B cell (primary cell): ENCODE results near the gene IRGC. TPM values are rescaled to one million over a fixed set of nuclear protein-coding genes. Genes with fewer than 3 reads are reported as not detected.

Source experiments
- ATAC-seq: fragments of 200-7000 bp; cut with Tn5 transposase; one replicate; pipeline ENCODE4 v1.10.0; 2021; ENCODE audit warnings: low read depth, mild to moderate bottlenecking, moderate number of reproducible peaks, moderate library complexity
- CTCF ChIA-PET: fragments of 350-600 bp; sonication (Branson Sonifier 250); formaldehyde crosslinking; loops from one replicate; lab custom pipeline; 2021; ENCODE audit warnings: antibody characterized with exemption, inconsistent platforms; lab: Charles Lee
- POLR2A ChIA-PET: fragments of 350-600 bp; sonication (Branson Sonifier 250); formaldehyde crosslinking; loops from one replicate; lab custom pipeline; 2021; ENCODE audit warnings: antibody characterized with exemption; lab: Charles Lee
- DNase-seq: peaks from one replicate; pipeline ENCODE4 v3.0.0; 2013
- H2AFZ ChIP-seq: 2 replicates; pipeline ENCODE4 v1.6.1; 2012; ENCODE audit warnings: mild to moderate bottlenecking, low read depth, low read length; ENCODE audit not compliant: insufficient read depth, poor library complexity, severe bottlenecking
- H3K27ac ChIP-seq, 2 donors: 1 replicate in 1 of 2; 2 replicates in 1 of 2; pipeline ENCODE4 v1.5.1; 2012 to 2013; ENCODE audit warnings: low read length in 2 of 2, mild to moderate bottlenecking in 2 of 2, moderate library complexity in 1 of 2
- H3K27me3 ChIP-seq, 4 experiments: fragments of 200-600 bp in 1 of 4; sonication (generic) in 1 of 4; replicated peaks in 1 of 4; 1 replicate in 2 of 4; 2 replicates in 2 of 4; pipeline versions ENCODE4 v1.6.1 to v1.7.0; 2013 to 2016; ENCODE audit warnings: low read length in 3 of 4, mild to moderate bottlenecking in 2 of 4, mixed read lengths in 1 of 4, moderate library complexity in 1 of 4; ENCODE audit not compliant: insufficient read depth in 4 of 4, control insufficient read depth in 3 of 4; ENCODE audit errors: control extremely low read depth in 1 of 4
- H3K36me3 ChIP-seq, 2 experiments: replicated peaks in 1 of 2; 1 replicate in 1 of 2; 2 replicates in 1 of 2; pipeline versions ENCODE4 v1.6.1 to v1.7.1; 2013; ENCODE audit warnings: low read length in 1 of 2; ENCODE audit not compliant: insufficient read depth in 2 of 2, control insufficient read depth in 1 of 2; ENCODE audit errors: control extremely low read depth in 1 of 2, extremely low read depth in 1 of 2
- H3K4me1 ChIP-seq, 2 donors: fragments of 200-600 bp in 1 of 2; sonication (generic) in 1 of 2; 1 replicate in 1 of 2; 2 replicates in 1 of 2; pipeline versions ENCODE4 v1.5.1 to v1.6.1; 2013 to 2017; ENCODE audit warnings: low read length in 2 of 2; ENCODE audit not compliant: control insufficient read depth in 2 of 2, insufficient read depth in 2 of 2
- H3K4me2 ChIP-seq: replicated peaks from 2 replicates; pipeline ENCODE3; 2012; ENCODE audit warnings: mild to moderate bottlenecking, low read depth, low read length; ENCODE audit not compliant: poor library complexity, severe bottlenecking
- H3K4me3 ChIP-seq, 5 experiments: fragments of 200-600 bp in 1 of 5; sonication (generic) in 1 of 5; 1 replicate in 3 of 5; 2 replicates in 2 of 5; pipeline versions ENCODE4 v1.5.1 to v1.7.0; 2011 to 2016; ENCODE audit warnings: low read length in 4 of 5, mild to moderate bottlenecking in 4 of 5, low read depth in 2 of 5, control low read depth in 1 of 5, moderate library complexity in 1 of 5; ENCODE audit not compliant: insufficient read depth in 1 of 5; ENCODE audit errors: control extremely low read depth in 1 of 5, extremely low read depth in 1 of 5
- H3K79me2 ChIP-seq: fragments of 200-600 bp; sonication (generic); one replicate; pipeline ENCODE4 v1.6.0; 2016; ENCODE audit warnings: low read length; ENCODE audit not compliant: control insufficient read depth, insufficient read depth
- H3K9ac ChIP-seq: fragments of 200-600 bp; sonication (generic); 2 replicates; pipeline ENCODE4 v1.6.1; 2017; ENCODE audit warnings: mild to moderate bottlenecking, low read length, moderate library complexity
- H3K9me3 ChIP-seq, 3 donors: one replicate each; pipeline versions ENCODE4 v1.6.1 to v1.7.1; 2013; ENCODE audit warnings: low read length in 2 of 3; ENCODE audit not compliant: control insufficient read depth in 2 of 3, insufficient read depth in 1 of 3; ENCODE audit errors: control extremely low read depth in 1 of 3
- H4K20me1 ChIP-seq: 2 replicates; pipeline ENCODE4 v1.6.0; 2012; ENCODE audit warnings: mild to moderate bottlenecking, low read length; ENCODE audit not compliant: insufficient read depth, control insufficient read depth, poor library complexity, severe bottlenecking
- H3K27ac Mint-ChIP-seq: one replicate; pipeline ENCODE4 v1.8.0; 2021; ENCODE audit warnings: mixed read lengths
- H3K27me3 Mint-ChIP-seq: one replicate; pipeline ENCODE4 v1.8.0; 2021; ENCODE audit warnings: mixed read lengths
- H3K4me1 Mint-ChIP-seq: one replicate; pipeline ENCODE4 v1.8.0; 2021; ENCODE audit warnings: mixed read lengths
- H3K4me3 Mint-ChIP-seq: one replicate; pipeline ENCODE4 v1.8.0; 2021; ENCODE audit warnings: mixed read lengths
- H3K9me3 Mint-ChIP-seq: one replicate; pipeline ENCODE4 v1.8.0; 2022; ENCODE audit warnings: mixed read lengths; ENCODE audit not compliant: insufficient read depth
- CTCF ChIP-seq: fragments of 200-600 bp; IDR thresholded peaks from one replicate; pipeline ENCODE4 v1.8.0; 2022; ENCODE audit warnings: antibody characterized with exemption, mild to moderate bottlenecking
- EZH2 ChIP-seq: IDR thresholded peaks from 2 replicates; pipeline ENCODE4 v1.6.1; 2012; ENCODE audit warnings: borderline replicate concordance, low read depth, mild to moderate bottlenecking, moderate library complexity, low read length; ENCODE audit not compliant: insufficient read depth, poor library complexity, severe bottlenecking
- WGBS: methylation state at CpG from one replicate; pipeline ENCODE4 v1.1.5; 2013; ENCODE audit warnings: missing lambda C conversion rate; ENCODE audit not compliant: insufficient coverage; 5-methylcytosine and 5-hydroxymethylcytosine counted together
- intact Hi-C: fragments of 100-400 bp; cut with micrococcal nuclease; formaldehyde crosslinking; loops from one replicate; pipeline ENCODE4 v1.10.0; 2022
- polyA plus RNA-seq: library from polyadenylated mRNA; depleted of rRNA; stranded (reverse); fragments of >200 nt; gene quantifications from 2 replicates; pipeline ENCODE4 v1.2.3, GENCODE V29; 2012
- total RNA-seq, 2 donors: library from RNA; stranded (reverse); fragments of 120-200 nt in 1 of 2; gene quantifications; 1 replicate in 1 of 2; 2 replicates in 1 of 2; pipeline versions ENCODE4 v1.2.3 to v1.2.4, GENCODE V29; 2013 to 2022

The IRGC gene
- total and polyA plus RNA-seq, 2 donors (not counting 1 experiment from before 2014, with no cell fraction given) = not detected

- Mint-ChIP-seq H3K27me3 (no peaks in the 10 kb centered on the region), H3K4me1 (peaks cover 48% of the 10 kb centered on the region), H3K9me3 (no peaks in the 10 kb centered on the region), H3K27ac (peak overlapping the region; percentile 90), H3K4me3 (peak overlapping the region; percentile 71)
- WGBS = 86% methylated on average over 9 of the region's 16 CpGs
- Histone ChIP-seq H2AFZ (no peak overlapping the region), H3K36me3 (peaks cover 0 to 86% of the 10 kb centered on the region in 2 experiments), H3K9ac (no peak overlapping the region), H3K9me3 (no peaks in the 10 kb centered on the region), H3K27ac (peak overlapping the region; percentile 23 to 61), H3K4me3 (no peak overlapping the region), H3K27me3 (no peaks in the 10 kb centered on the region), H3K79me2 (peaks cover 17% of the 10 kb centered on the region), H3K4me1 (peaks cover 19 to 40% of the 10 kb centered on the region in 2 donors), H4K20me1 (no peaks in the 10 kb centered on the region), H3K4me2 (peak overlapping the region; percentile 27)
- POLR2A ChIA-PET = interaction anchor here (0.7 to 1.0 kb wide), 2 partner anchors 17 kb away, joined by 3 read pairs; no protein-coding TSS in a partner anchor
- DNase-seq = no peak
- CTCF ChIA-PET = interaction anchor here (0.8 to 10.4 kb wide), 6 partner anchors 7 to 193 kb away, joined by 3 to 237 read pairs (median 72); partner anchors contain the start of genes KCNN4 and SMG9
- ATAC-seq = no peak
- intact Hi-C loops = no loop called here
- TF ChIP-seq EZH2 (no peak), CTCF (no peak)
These were observed 31.8 kb downstream of the IRGC start for GRCh38 chr19:43747557-43748204.

- no peaks in the 10 kb centered on the region for H3K9me3 ChIP-seq
- no peak for DNase-seq
- no peaks in the 10 kb centered on the region for H3K9me3 Mint-ChIP-seq
- peaks cover 0 to 81% of the 10 kb centered on the region in 2 experiments for H3K36me3 ChIP-seq
- no peaks in the 10 kb centered on the region for H3K27me3 Mint-ChIP-seq
- no peak overlapping the region for H3K4me3 ChIP-seq
- peak overlapping the region; percentile 13 for H3K4me2 ChIP-seq
- no peaks in the 10 kb centered on the region for H3K27me3 ChIP-seq
- CTCF ChIA-PET = interaction anchor here (10.4 kb wide), 1 partner anchor 32 kb away, joined by 237 read pairs; the partner anchor contains the start of gene KCNN4
- no peak overlapping the region for H3K9ac ChIP-seq
- no peaks in the 10 kb centered on the region for H4K20me1 ChIP-seq
- WGBS = 57% methylated on average over 1 of the region's 4 CpGs
- H3K4me3 Mint-ChIP-seq = peak overlapping the region; percentile 71
- peak overlapping the region; percentile 90 for H3K27ac Mint-ChIP-seq
- TF ChIP-seq EZH2 (no peak), CTCF (no peak)
- intact Hi-C loops = no loop called here
- H3K79me2 ChIP-seq = peaks cover 22% of the 10 kb centered on the region
- ATAC-seq = no peak
- POLR2A ChIA-PET = interaction anchor here (0.6 to 0.7 kb wide), 2 partner anchors 17 to 79 kb away, joined by 3 to 5 read pairs; partner anchors contain the start of gene ZNF283
- H3K4me1 ChIP-seq = peaks cover 24 to 45% of the 10 kb centered on the region in 2 donors
- peak overlapping the region; percentile 23 to 61 for H3K27ac ChIP-seq
- H3K4me1 Mint-ChIP-seq = peaks cover 52% of the 10 kb centered on the region
- H2AFZ ChIP-seq = no peak overlapping the region
These were observed 32.3 kb downstream of the IRGC start for GRCh38 chr19:43748205-43748594.
